HG03135 (cell line): ENCODE data around the gene NAV2.
"Not testable (repeated sequence)": the region's sequence is repeated elsewhere in the genome, so short reads cannot be mapped to it uniquely, and the experiment has no call there.

ENCODE experiments used
- ATAC-seq: cut with Tn5 transposase; IDR thresholded peaks from one replicate; pipeline ENCODE4 v1.9.1; 2021; ENCODE audit warnings: mild to moderate bottlenecking, moderate library complexity; ENCODE audit not compliant: unreplicated experiment

NAV2 gene

GRCh38 chr11:19917069-19917468 is 204.4 kb downstream of the NAV2 start:
- ATAC-seq, result no peak

DNA sequence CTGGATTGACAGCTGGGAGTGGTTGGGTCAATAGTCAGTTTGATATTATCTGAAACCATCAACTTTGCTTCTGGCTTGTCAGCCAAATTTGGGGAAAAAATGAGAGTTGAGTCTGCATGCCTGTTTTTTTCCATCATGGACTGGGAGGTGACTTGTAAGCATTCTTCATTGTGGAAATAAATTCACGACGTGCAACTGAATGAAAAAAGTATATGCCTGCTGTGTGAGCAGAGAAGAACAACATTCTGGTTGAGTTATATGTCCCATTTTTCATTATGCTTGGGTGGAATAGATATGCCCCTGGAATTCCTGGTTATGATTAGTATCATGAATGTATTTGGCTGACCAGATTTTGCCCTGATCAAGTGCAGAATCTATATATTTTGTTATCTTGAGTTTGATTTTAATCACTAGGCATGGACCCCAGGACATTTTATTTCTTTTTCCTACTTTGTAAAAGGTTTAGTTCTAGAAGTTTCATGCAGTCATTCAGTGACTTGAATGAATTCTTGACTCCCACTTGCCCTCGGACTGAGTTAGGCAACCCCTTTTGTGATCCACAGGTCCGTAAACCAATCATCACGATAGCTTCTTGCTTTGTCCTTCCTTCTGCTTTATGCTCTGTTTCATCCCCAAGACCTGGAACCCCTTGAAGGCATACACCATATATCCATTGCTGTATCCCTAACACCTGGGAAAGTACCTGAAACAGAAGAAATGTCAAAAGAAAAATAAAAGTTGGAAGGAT is 205.8 kb downstream of the NAV2 start:
- no peak for ATAC-seq

- ATAC-seq, result no peak
Measured at GRCh38 chr11:19919050-19919561, 206.5 kb downstream of the NAV2 start.

GRCh38 chr11:19920982-19921381 is 208.3 kb downstream of the NAV2 start:
- ATAC-seq, result no peak

- no peak for ATAC-seq
Measured at GRCh38 chr11:19921976-19922688, 209.5 kb downstream of the NAV2 start.

- ATAC-seq, result no peak
Measured at GRCh38 chr11:19922689-19923035, 210.0 kb downstream of the NAV2 start.

DNA sequence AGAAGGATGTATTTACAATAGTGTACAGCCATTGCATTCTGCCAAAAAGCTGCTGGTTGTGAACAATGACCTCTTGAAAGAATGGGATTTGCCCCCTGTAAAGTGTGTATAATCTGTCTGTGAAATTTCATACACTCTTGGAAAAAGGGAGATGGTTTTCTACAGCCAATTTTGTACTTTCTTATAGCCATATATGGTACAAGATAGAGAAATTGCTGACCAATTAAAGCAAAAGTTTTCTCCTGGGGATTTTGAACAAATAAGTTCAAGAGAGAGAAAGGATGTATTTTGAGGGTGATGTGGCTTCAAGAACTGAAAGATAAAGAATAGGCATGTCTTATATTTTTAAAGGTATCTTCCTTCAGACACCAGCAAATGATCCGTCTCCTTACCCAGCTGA is 211.0 kb downstream of the NAV2 start:
- ATAC-seq, result no peak

- no peak for ATAC-seq
Measured at GRCh38 chr11:19924311-19924710, 211.7 kb downstream of the NAV2 start.

- ATAC-seq, result no peak
Measured at GRCh38 chr11:19924716-19925115, 212.1 kb downstream of the NAV2 start.

DNA sequence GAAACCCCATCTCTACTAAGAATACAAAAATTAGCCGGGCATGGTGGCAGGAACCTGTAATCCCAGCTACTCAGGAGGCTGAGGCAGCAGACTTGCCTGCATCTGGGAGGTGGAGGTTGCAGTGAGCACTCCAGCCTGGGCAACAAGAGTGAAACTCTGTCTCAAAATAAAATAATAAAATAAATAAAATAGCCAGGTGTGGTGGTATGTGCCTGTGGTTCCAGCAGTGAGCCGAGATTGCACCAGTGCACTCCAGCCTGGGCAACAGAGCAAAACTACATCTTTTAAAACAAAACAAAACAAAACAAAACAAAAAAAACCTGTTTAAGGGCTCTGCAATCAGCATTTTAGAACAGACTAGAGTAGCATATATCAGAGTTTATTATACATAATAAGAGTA is 214.8 kb downstream of the NAV2 start:
- ATAC-seq, result not testable (repeated sequence)

GRCh38 chr11:19929147-19929546 is 216.5 kb downstream of the NAV2 start:
- no peak for ATAC-seq

DNA sequence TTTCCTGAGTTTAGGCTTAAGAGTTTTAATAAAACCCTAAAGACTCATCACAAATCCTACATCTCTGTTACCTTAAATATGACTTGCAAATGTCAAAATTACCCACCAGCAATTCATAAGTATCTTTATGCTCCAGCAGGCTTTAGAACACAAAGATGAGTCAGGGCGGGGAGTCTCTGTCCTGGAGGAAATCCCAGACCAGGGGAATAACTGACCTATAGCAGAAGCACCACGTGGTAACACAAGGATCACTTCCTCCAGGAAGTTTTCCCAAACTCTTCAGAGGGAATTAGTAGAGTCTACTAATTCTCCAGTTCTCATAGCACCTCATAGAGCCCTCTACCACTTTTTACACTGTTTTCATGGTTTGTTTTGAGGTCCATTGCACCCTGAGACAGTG is 217.0 kb downstream of the NAV2 start:
- ATAC-seq, result no peak

DNA sequence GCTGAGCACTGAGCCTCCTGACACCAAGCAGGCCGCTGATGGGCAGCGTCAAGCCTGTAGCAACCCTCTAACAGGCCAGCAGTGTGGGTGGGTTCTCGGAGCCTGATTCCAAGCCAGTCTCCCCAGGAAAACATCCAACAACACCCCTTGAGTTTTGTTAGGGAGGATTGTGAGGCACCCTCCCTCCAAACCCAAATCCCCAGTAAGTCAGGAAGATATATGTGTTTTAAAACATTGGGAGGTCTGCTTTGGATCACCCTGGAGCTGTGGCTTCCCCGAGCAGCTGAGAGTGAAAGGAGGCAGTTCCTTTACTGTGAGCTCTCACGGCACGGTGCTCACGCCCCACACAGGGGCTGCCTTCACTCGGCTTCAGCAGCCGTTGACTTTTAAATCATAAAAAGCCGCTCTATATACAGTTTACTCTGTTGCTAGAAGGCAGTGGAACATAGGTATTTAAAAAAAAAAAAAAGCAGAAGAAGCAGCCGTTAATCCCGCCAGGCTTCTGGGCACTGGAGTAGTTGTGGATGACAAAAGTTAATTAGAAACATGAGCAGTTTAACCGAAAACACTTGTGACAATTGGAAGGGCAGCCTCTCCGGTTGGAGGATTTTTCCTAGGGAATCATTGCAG is 218.6 kb downstream of the NAV2 start:
- ATAC-seq, result no peak

DNA sequence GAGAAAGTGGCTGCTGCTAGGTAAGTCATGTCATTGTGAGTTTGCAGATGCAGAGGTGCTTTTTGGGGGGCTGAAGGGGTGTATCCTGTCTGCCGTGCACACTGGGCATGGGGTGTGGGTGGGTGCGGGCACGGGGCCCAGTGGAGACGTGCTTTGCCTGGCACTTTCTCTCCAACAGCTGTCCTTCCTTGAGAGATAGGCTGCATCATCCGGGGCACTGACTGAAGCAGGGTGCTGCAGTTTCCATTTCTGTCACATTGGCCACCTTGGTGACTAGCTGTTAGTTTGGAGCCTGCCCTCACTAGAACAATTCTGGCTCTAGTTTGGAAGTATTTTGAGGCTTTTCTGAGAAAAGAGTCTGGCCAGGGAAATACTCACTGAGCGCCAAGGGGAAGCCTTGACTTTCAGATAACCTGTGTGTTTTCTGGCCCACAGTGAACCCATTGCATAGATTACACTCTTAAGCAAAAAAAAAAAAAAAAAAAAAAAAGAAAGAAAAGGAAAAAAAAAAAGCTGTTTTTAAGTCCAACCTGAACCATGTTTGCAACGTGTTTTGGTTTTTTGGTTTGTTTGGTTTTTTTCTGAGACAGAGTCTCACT is 219.2 kb downstream of the NAV2 start:
- no peak for ATAC-seq

- ATAC-seq, result no peak
Measured at GRCh38 chr11:19933132-19933735, 220.6 kb downstream of the NAV2 start.

- ATAC-seq, result no peak
Measured at GRCh38 chr11:19933801-19934488, 221.3 kb downstream of the NAV2 start.

DNA sequence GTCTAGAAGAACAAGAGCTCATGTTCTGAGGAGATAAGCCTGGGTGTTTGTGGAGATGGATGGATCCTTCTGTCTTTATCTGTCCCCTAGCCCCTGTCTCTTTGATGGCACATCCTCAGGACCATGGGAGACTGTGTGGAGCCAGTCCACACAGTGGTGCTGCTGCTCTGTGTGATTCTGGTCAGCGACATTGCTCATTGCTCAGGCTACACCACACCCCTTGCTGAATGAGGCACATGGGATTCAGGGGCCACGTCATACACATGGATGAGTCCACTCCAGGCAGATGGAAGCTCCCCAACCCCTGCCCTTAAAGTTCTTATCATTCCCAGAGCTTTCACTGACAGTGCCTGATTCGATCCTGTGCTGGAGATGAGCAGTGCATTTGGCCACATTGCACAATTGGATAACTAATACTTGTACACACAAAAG is 222.2 kb downstream of the NAV2 start:
- ATAC-seq, result no peak

DNA sequence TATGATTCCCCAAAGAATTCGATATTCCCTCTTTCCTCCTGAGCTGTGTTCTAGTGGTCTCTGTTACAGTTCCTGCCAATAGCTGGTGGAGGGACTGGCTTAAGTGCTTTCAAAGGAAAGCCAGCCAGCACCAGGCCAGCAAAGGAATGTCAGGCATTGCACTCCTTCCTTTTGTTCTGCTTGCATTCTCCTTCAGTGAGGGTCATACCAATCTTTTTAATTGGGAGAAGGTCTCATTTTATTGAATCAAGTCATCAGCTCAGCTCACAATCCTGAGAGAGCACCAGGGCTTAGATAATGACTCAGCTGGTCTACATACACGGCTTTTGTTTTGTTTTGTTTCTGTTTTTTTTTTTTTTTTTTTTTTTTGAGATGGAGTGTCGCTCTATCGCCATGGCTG is 222.9 kb downstream of the NAV2 start:
- ATAC-seq, result no peak

DNA sequence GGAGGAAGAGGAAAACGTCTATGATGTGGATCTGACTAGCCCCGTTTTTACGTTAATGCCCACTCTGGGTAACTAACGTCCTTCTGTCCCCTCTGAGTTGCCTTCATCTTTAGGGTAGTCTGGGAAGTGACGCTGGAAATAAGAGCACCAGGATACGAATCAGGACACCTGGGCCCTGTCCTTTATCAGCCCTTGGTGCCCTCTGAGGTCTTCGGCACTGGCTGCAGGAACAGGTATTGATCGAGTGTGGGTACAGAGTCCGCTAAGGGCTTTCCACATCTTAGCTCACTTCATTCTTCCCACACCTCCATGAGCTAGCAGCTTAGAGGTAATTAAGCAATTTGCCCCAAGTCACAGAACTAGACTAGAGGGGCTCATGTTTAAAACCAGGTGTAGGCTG is 223.8 kb downstream of the NAV2 start:
- no peak for ATAC-seq

DNA sequence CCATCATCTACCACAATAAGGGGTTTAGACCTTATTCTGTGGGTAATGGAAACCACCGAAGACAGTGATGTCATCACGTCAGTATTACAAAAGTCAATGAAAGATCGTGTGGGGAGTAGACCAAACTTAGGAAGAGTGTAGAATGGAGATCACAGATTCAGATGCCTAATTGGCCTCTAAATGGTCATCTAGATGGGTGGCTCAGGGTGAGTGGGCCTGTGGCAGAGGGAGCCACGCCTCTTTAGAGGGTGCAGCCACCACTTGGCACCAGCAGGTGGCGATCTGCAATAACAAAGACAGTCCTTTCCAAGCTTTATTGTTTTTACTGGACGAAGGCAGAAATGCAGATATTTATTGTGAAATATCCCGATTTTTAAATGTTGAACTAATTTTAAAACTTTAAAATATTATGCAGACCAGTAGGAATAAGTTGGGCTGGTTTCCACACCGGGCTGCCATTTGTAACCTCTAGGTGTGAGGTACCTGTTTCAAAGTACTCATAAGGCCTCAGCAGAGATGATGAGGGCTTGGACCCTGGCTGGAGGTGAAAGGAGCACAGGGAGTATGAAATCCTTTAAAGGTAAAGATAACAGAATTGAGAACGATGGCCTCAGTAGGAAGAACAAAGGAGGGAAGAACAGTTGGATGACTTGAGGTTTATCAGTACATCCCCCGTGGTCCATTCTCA is 225.7 kb downstream of the NAV2 start:
- no peak for ATAC-seq
